ENCODE results near the gene PPEF1. TPM values are rescaled to one million over a fixed set of nuclear protein-coding genes. Genes with fewer than 3 reads are reported as not detected.
A peak's percentile ranks its signal among the peaks of the same experiment; 100 is the strongest.

PPEF1 gene
- total RNA-seq, 4 donors from 2014 or later: not detected

- no peak overlapping the region for H3K27ac ChIP-seq
- no peaks in the 10 kb centered on the region for H3K27me3 ChIP-seq
- no peaks in the 10 kb centered on the region for H3K36me3 ChIP-seq
- H3K9me3 ChIP-seq: no peaks in the 10 kb centered on the region
- H3K4me1 ChIP-seq: no peaks in the 10 kb centered on the region
- TF ChIP-seq CTCF (IDR thresholded peaks at IDR 0.05) (no peak), POLR2A (IDR thresholded peaks at IDR 0.05) (no peak)
- no peak overlapping the region for H3K4me3 ChIP-seq
- no peak for DNase-seq
Observed at GRCh38 chrX:18861511-18861910, 154.1 kb downstream of the PPEF1 start.

GRCh38 chrX:18864390-18864920 lies 157.0 kb downstream of the PPEF1 start:
- no peak overlapping the region for H3K27ac ChIP-seq
- DNase-seq: no peak
- no peaks in the 10 kb centered on the region for H3K36me3 ChIP-seq
- TF ChIP-seq POLR2A (IDR thresholded peaks at IDR 0.05) (no peak), CTCF (IDR thresholded peaks at IDR 0.05) (no peak)
- H3K27me3 ChIP-seq: no peaks in the 10 kb centered on the region
- H3K4me1 ChIP-seq: no peaks in the 10 kb centered on the region
- H3K9me3 ChIP-seq: no peaks in the 10 kb centered on the region
- no peak overlapping the region for H3K4me3 ChIP-seq

GRCh38 chrX:18871161-18871890 lies 163.9 kb downstream of the PPEF1 start:
- Histone ChIP-seq H3K9me3 (no peaks in the 10 kb centered on the region), H3K27me3 (no peaks in the 10 kb centered on the region), H3K4me1 (no peaks in the 10 kb centered on the region), H3K4me3 (no peak overlapping the region), H3K27ac (no peak overlapping the region), H3K36me3 (no peaks in the 10 kb centered on the region)
- TF ChIP-seq POLR2A (IDR thresholded peaks at IDR 0.05) (no peak), CTCF (IDR thresholded peaks at IDR 0.05) (no peak)
- DNase-seq: no peak

GRCh38 chrX:18871970-18872369 lies 164.5 kb downstream of the PPEF1 start:
- TF ChIP-seq POLR2A (IDR thresholded peaks at IDR 0.05) (no peak), CTCF (IDR thresholded peaks at IDR 0.05) (no peak)
- Histone ChIP-seq H3K4me3 (no peak overlapping the region), H3K27ac (no peak overlapping the region), H3K27me3 (no peaks in the 10 kb centered on the region), H3K36me3 (no peaks in the 10 kb centered on the region), H3K4me1 (no peaks in the 10 kb centered on the region), H3K9me3 (no peaks in the 10 kb centered on the region)
- no peak for DNase-seq

- no peaks in the 10 kb centered on the region for H3K4me1 ChIP-seq
- peak overlapping the region in 1 of 4 donors; percentile 35 for H3K27ac ChIP-seq
Observed at GRCh38 chrX:18872621-18873020, 165.2 kb downstream of the PPEF1 start.

More at GRCh38 chrX:18872621-18873020, 165.2 kb downstream of the PPEF1 start:
- no peak for TF ChIP-seq CTCF (IDR thresholded peaks at IDR 0.05)
- no peak for TF ChIP-seq POLR2A (IDR thresholded peaks at IDR 0.05)
- DNase-seq: no peak
- Histone ChIP-seq H3K27me3 (no peaks in the 10 kb centered on the region), H3K36me3 (no peaks in the 10 kb centered on the region), H3K9me3 (no peaks in the 10 kb centered on the region), H3K4me3 (no peak overlapping the region)
